C4-2B (cell line): ENCODE results near the gene KRTAP2-4.

Source experiments
- ZFX ChIP-seq: fragments of 450-650 bp; IDR thresholded peaks from 2 replicates; pipeline ENCODE4 v1.6.1; 2017
- TF ChIP-seq, protein P1 (sequence below): fragments of 450-650 bp; conservative IDR thresholded peaks from 2 replicates; pipeline ENCODE4 v1.5.1; 2017; ENCODE audit warnings: mild to moderate bottlenecking

DNA sequence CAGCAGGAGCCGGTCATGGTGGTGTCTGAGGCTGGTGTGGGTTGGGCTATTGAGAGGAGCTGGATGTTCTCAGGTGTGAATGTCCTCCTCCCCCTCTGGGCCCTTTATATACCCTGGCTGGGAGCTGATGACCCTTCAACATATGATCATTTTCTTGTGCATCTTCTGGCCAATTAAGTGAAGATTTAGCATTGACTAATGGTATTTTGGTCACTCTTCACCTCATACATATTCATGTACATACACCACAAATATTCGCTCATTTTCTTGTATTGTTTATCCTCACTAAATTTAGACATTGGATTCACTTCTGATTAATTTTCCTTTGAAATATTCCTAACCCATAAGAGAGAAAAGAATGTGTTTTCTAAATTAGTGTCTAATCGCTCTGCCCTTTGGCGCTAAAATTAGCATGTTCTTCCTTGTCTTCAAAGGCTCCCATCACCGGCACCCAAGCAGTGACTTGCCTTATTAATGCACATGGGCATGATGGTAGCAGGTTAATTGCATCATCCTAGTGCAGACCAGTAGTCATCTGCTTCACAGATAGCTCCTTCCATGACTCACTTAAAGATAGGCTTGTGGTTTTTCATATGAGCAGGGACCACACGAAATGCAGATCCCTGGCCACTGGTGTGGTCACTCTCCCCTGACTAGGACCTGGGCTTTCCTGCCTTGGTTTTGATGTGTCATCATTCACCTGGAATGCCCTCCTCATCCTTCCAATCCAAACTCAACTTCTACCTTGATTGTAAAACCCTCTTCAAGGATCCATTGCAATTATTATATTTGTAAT, at the start of gene KRTAP2-4:
- TF ChIP-seq, protein P1, sequence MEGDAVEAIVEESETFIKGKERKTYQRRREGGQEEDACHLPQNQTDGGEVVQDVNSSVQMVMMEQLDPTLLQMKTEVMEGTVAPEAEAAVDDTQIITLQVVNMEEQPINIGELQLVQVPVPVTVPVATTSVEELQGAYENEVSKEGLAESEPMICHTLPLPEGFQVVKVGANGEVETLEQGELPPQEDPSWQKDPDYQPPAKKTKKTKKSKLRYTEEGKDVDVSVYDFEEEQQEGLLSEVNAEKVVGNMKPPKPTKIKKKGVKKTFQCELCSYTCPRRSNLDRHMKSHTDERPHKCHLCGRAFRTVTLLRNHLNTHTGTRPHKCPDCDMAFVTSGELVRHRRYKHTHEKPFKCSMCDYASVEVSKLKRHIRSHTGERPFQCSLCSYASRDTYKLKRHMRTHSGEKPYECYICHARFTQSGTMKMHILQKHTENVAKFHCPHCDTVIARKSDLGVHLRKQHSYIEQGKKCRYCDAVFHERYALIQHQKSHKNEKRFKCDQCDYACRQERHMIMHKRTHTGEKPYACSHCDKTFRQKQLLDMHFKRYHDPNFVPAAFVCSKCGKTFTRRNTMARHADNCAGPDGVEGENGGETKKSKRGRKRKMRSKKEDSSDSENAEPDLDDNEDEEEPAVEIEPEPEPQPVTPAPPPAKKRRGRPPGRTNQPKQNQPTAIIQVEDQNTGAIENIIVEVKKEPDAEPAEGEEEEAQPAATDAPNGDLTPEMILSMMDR: no peak
- no peak for TF ChIP-seq ZFX
